ENCODE data around the gene TEX38.
"Not testable (repeated sequence)": the region's sequence is repeated elsewhere in the genome, so short reads cannot be mapped to it uniquely, and the experiment has no call there.

TEX38 gene

DNA sequence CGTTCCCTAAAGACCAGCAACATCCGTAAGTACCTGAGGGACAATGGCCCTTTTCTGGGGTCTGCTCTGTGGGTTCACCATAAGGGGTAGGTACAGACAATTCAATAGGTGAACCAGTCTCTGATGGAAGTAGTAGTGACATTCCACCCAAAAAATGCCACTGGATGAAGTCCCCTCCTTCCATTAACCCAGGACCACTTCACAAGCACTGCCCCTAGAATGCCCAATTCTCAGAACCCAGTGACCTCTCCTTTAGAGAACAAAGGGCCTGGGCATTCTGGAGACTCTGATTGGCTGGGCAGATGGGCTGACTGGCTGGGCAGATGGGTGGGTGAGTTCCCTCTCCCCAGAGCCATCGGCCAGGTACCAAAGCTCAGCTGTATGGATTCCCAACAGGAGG, at the start of gene TEX38:
Gene TEX38, plus strand, starts transcription at position 301 of the 400 bp plus-strand sequence. Its CDS starts 81 bp downstream, at position 382.
- DNase-seq (ENCODE audit: extremely low read depth in 1 of 2, low read depth in 1 of 2): no peak

DNA sequence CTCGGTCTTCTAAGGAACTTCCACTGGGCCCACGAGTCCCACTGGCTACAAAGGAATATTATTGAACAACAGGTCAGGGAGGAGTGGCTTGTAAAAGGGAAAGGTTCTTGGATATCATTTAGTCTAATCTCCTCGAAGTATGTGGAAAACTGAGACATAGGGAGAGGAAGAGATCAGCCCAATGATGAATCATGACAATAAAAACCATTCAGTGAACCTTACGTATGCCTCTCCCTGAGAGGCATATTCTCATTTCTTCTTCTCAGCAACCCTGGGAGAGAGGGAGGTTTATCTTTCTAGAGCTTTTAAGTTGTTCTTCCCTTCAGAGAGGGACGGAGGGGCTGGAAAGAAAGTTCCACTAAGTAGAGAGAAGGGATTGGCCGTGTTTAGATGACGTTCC, 49.7 kb upstream of the TEX38 start:
- no peak for DNase-seq (ENCODE audit: extremely low read depth in 1 of 2, low read depth in 1 of 2)

DNA sequence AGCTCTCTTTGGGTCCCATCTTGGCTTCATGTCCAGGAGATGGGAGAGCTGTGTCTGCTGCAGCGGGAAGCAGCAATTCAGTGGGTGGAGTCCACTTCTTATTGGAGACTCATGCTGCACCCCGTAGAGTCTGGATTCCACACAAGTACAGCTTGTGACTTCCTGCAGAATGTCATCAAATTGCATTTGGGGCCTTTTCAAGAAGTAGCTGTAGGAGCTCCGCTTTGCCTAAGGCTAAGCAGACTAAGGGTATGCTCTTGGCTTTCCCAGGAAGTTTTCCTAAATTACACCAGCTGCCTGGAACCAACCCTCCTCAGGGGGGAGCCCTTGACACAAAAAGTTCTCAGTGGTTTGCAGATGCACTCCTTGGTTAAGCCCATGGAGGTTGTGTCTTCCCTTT, 49.3 kb upstream of the TEX38 start:
- DNase-seq (ENCODE audit: extremely low read depth in 1 of 2, low read depth in 1 of 2): no peak

DNA sequence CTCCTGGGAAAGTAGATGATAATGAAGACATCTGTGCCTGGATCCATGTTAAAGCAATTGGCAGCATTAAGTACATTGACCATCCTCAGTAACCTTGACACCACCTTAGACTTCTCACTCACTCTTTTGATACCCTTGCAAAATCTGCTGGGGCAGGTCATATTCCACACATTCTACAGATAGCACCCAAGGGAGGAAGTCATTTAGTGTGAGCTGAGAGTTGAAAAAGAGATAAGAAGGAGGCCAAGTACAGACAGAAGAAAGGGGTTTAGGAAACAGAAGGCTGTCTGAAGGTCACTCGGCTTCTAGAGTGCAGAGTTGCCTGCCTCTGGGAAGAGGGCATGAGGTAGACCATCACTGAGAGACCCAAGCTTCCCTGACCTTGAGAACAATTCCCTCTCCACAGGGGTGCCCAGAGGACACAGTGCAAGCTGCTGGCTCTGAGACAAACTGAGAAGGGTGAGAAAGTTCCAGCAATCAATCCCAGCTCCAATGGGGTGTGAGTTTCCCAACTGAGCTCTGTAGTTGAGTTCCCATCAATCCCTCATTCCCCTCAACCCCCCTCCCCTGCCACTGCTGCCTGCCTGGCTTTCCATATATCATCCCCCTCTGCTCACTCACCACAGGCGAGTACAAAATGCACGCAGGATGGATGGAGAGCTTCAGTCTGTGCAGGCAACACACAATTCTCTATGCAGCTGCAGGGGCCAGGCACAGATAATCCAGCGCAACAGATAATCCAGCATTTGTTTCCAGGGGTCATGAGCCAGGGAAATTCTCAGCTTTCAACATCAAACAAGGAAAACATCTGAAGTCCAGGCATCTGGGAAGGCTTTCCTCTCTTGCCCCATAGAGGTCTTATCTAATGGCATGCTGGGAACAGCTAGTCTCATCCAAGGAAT, 47.7 kb upstream of the TEX38 start:
- DNase-seq (ENCODE audit: extremely low read depth in 1 of 2, low read depth in 1 of 2): no peak

DNA sequence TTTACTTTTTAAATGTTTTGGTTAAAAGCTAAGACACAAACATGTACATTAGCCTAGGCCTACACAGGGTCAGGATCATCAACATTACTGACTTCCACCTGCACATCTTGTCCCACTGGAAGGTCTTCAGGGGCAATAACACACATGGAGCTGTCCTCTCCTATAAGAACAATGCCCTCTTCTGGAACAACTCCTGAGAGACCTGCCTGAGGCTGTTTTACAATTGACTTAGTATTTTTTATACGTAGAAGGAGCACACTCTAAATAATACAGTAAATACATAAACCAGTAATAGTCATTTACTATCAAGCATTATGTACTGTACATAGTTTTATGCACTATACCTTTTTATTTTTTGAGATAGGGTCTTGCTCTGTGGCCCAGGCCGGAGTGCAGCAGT, 40.9 kb upstream of the TEX38 start:
- DNase-seq (ENCODE audit: extremely low read depth in 1 of 2, low read depth in 1 of 2): no peak

GRCh38 chr1:46635205-46635604, 36.4 kb upstream of the TEX38 start:
- DNase-seq (ENCODE audit: extremely low read depth in 1 of 2, low read depth in 1 of 2): no peak

GRCh38 chr1:46637444-46638083, 34.1 kb upstream of the TEX38 start:
- DNase-seq (ENCODE audit: extremely low read depth in 1 of 2, low read depth in 1 of 2): no peak

DNA sequence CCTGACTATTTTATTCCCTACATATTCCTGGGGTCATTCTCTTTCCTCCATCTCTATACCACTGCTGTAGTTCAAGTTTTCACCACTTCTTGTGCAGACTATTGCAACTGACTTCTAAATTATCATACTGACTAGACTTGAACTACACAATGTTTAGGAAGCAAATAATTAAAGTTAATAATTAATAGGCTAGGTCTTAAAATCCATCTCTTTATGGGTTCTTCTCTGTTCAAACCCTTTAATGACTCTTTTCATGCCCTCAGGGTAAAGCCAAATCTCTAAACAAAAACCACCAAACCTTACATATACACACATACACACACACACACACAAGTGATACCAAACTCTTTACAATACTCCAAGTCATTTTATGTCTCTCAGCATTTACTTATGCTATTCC, 32.7 kb upstream of the TEX38 start:
- no peak for DNase-seq (ENCODE audit: extremely low read depth in 1 of 2, low read depth in 1 of 2)

DNA sequence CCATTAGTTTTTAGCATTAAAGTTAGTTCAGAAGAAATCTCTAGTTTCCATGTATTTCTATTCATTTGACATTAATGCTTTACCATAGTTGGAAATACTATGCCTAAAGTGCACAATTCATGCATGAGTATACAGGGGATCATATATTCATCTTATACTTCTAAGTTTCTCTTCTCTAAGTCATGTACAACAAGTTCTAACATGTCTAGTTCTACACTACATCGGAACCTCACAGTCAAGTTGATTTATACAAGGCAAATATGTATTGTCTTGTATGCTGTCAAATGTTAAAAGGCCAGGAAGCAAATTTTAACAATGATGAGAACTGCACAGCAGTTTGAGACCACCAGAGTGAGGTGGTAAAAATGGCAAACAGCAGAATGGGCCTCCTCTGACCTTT, 32.1 kb upstream of the TEX38 start:
- no peak for DNase-seq (ENCODE audit: extremely low read depth in 1 of 2, low read depth in 1 of 2)

DNA sequence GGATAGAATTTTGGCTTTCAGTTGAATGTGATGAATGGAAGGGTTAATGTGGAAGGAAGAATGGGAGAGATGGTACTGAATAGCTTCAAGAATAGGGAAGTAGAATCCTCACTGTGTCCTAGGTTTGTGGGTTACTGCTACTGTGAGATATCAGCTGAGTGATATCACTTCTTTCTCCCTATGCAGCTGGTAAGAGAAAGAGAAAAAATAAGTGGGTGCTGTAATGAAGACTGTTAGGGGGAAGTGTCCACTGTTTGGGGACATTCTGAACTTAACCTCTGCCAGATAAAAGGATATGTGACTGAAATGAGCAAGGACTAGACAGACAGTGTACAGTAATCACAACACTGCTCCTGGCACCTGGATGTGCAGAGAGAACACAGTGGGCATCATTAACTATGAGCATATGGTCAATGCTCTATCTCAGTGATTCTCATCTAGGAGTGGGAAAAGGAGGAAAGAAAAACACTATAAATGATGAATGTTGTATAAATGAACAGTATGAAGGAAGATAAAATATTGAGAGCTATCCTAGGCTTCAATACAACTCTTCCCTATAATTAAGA, 29.5 kb upstream of the TEX38 start:
- no peak for DNase-seq (ENCODE audit: extremely low read depth in 1 of 2, low read depth in 1 of 2)

DNA sequence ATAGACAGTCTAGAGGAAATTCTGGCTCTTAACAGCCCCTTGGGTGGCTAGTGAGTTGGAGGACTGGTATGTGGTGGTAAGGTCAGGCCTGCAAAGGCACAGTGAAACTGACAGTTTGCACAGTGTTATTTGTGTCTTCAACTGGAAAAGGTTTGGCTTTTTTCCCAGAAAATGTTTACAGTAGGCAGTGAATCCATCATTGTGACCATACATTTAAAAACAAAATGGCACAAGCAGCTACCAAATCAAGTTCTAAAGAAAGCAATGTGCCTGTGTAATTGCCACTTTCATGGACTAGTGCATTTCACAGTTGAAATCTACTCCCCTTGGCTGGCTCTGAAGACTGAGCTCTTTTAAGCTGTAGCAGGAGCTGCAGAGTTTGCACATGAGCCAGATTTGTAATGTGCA, 28.3 kb upstream of the TEX38 start:
- no peak for DNase-seq (ENCODE audit: extremely low read depth in 1 of 2, low read depth in 1 of 2)

DNA sequence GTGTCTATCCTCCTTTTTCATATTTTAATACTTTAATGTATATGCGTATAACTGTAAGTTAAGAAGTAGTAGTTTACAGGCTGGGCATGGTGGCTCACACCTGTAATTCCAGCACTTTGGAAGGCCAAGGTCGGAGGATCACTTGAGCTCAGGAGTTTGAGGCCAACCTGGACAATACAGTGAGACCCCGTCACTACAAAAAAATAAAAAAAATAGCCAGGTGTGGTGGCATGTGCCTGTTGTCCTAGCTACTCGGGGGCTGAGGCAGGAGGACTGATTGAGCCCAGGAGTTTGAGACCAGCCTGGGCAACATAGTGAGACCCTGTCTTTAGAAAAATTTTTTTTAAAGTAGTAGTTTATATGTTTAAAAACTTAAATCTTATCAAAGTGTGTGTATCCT, 25.8 kb upstream of the TEX38 start:
- DNase-seq (ENCODE audit: extremely low read depth in 1 of 2, low read depth in 1 of 2): no peak

DNA sequence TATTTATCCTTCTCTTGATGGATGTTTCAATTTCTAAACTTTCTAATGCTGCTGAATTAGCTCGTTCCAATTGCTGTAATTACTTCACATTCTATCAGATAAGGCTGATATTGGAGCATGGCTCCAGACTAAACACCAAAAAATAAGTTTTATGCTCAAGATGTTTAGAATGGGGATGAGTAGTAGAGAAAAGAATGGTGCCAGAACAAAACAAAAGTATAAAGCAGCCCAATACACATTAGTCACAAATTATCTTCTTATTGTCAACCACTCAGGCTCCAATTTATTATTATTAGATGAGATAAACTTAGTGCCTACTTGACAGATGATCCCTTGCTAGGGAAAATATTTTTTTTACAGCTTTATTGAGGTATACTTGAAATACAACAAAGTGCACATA, 25.3 kb upstream of the TEX38 start:
- DNase-seq (ENCODE audit: extremely low read depth in 1 of 2, low read depth in 1 of 2): no peak

GRCh38 chr1:46646844-46647243, 24.8 kb upstream of the TEX38 start:
- no peak for DNase-seq (ENCODE audit: extremely low read depth in 1 of 2, low read depth in 1 of 2)

- no peak for DNase-seq (ENCODE audit: extremely low read depth in 1 of 2, low read depth in 1 of 2)
Measured at GRCh38 chr1:46647611-46648010, 24.0 kb upstream of the TEX38 start.

- DNase-seq (ENCODE audit: extremely low read depth in 1 of 2, low read depth in 1 of 2): no peak
Measured at GRCh38 chr1:46649764-46650163, 21.9 kb upstream of the TEX38 start.

- no peak for DNase-seq (ENCODE audit: extremely low read depth in 1 of 2, low read depth in 1 of 2)
Measured at GRCh38 chr1:46650491-46650890, 21.2 kb upstream of the TEX38 start.

GRCh38 chr1:46651152-46651551, 20.5 kb upstream of the TEX38 start:
- not testable (repeated sequence) for DNase-seq (ENCODE audit: extremely low read depth in 1 of 2, low read depth in 1 of 2)

DNA sequence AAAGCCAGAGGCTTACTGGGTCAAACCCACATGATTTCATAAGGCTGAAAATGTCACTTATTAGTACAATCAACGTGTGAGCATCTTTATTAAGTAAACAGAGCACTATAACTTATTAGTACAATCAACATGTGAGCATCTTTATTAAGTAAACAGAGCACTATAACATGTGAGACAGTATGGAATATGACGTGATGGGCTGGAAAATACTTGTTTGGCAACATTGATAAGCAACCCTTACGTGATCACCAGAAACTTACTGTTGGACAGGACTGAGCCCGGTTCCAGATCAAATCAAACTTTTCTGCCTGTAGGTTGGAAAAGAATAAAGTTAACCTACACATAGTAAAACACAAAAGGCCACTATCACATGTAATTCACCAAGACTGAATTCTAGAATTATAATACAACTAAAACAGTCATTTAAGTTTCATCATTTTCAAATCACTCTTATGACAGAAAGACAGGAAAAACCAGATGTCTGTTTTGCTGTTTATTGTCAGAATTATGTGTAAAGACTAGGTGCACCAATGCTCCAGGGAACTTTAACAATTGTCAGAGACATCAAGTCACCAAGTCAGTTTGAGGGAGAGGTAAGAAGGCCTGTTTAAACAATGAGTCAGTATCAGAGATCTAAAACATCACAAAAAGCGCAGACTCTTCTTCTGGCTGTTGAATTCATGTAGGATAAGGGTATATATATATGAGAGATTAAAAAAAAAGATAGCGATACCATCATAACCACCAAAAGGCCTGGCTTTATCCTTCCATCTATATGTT, 19.1 kb upstream of the TEX38 start:
- no peak for DNase-seq (ENCODE audit: extremely low read depth in 1 of 2, low read depth in 1 of 2)

- no peak for DNase-seq (ENCODE audit: extremely low read depth in 1 of 2, low read depth in 1 of 2)
Measured at GRCh38 chr1:46653405-46653958, 18.2 kb upstream of the TEX38 start.

GRCh38 chr1:46654012-46654411, 17.6 kb upstream of the TEX38 start:
- no peak for DNase-seq (ENCODE audit: extremely low read depth in 1 of 2, low read depth in 1 of 2)

Data from activated CD8-positive, alpha-beta memory T cell treated with anti-CD3 and anti-CD28 coated beads for 1 hour (primary cell).